K562 (cell line): Measurements from ENCODE around the gene USP10. TPM values are rescaled to one million over a fixed set of nuclear protein-coding genes. Genes with fewer than 3 reads are reported as not detected.

Experiments used
- ATAC-seq: fragments of 200-7000 bp; cut with Tn5 transposase; 3 replicates; pipeline ENCODE4 v1.9.1; 2020; ENCODE audit warnings: moderate library complexity
- BruUV-seq: library from RNA; stranded (reverse); fragments of 400-500 nt; replicated peaks from 2 replicates; lab custom pipeline; 2021; lab: Mats Ljungman, UMichigan
- CTCF ChIA-PET: fragments of 300-600 bp; formaldehyde crosslinking; extraction: SDS; loops from one replicate; lab custom pipeline; 2021; ENCODE audit warnings: low intra/inter-chr PET ratio; lab: Yijun Ruan, JAX
- POLR2A ChIA-PET: fragments of 300-600, 350-650 bp; sonication (Branson Sonifier 250); formaldehyde crosslinking; extraction: SDS; loops from one replicate; lab custom pipeline; 2021; ENCODE audit warnings: antibody characterized with exemption, inconsistent platforms; lab: Yijun Ruan, JAX
- DNase-seq, 4 experiments: peaks; one replicate each; pipeline versions ENCODE4 v3.0.0 to v3.0.0-alpha.2; 2011 to 2018; ENCODE audit warnings: low spot score in 3 of 4, mixed read lengths in 3 of 4; ENCODE audit errors: extremely low read depth in 1 of 4
- FAIRE-seq: peaks from 2 replicates; lab custom pipeline; 2011; peaks lifted over from hg19 to GRCh38; lab: Jason Lieb, UNC
- H2AFZ ChIP-seq: 2 replicates; pipeline ENCODE4 v1.6.0; 2011; ENCODE audit warnings: low read depth, low read length, control low read depth, inconsistent platforms
- H3K27ac ChIP-seq: fragments of 200-600 bp; 3 replicates; pipeline ENCODE4 v1.8.0; 2011; ENCODE audit warnings: low read depth, mild to moderate bottlenecking, control low read depth, inconsistent platforms, low read length, moderate library complexity, mixed read lengths; ENCODE audit errors: extremely low read depth
- H3K27me3 ChIP-seq, 2 experiments: fragments of 300-600 bp in 1 of 2; 2 replicates in 1 of 2; 3 replicates in 1 of 2; pipeline versions ENCODE4 v1.6.0 to v1.8.0; 2011; ENCODE audit warnings: inconsistent platforms in 2 of 2, low read length in 2 of 2, mild to moderate bottlenecking in 1 of 2, mixed read lengths in 1 of 2, moderate library complexity in 1 of 2; ENCODE audit not compliant: control insufficient read depth in 2 of 2, insufficient read depth in 2 of 2
- H3K36me3 ChIP-seq: fragments of 300-600 bp; 3 replicates; pipeline ENCODE4 v1.8.0; 2011; ENCODE audit warnings: mild to moderate bottlenecking, low read length, inconsistent platforms; ENCODE audit not compliant: control insufficient read depth, insufficient read depth
- H3K4me1 ChIP-seq, 2 experiments: fragments of 200-600 bp in 1 of 2; replicated peaks in 1 of 2; 2 replicates in 1 of 2; 3 replicates in 1 of 2; pipeline versions ENCODE4 v1.5.1 to v1.8.0; 2011; ENCODE audit warnings: inconsistent platforms in 2 of 2, low read length in 2 of 2, mild to moderate bottlenecking in 1 of 2, mixed read lengths in 1 of 2, moderate library complexity in 1 of 2; ENCODE audit not compliant: control insufficient read depth in 2 of 2, insufficient read depth in 2 of 2
- H3K4me2 ChIP-seq: 2 replicates; pipeline ENCODE4 v1.6.1; 2011; ENCODE audit warnings: low read length, control low read depth, inconsistent platforms, mixed read lengths; ENCODE audit not compliant: insufficient read depth
- H3K4me3 ChIP-seq: fragments of 200-600 bp; sonication (generic), shearing (Covaris generic); 2 replicates; pipeline ENCODE4 v1.5.1; 2016; ENCODE audit warnings: control low read depth, inconsistent platforms
- H3K79me2 ChIP-seq: fragments of 200-600 bp; 3 replicates; pipeline ENCODE4 v1.8.0; 2011; ENCODE audit warnings: low read length, inconsistent platforms; ENCODE audit not compliant: control insufficient read depth, insufficient read depth
- H3K9ac ChIP-seq, 2 experiments: 2 replicates each; pipeline versions ENCODE4 v1.6.0 to v1.6.1; 2011; ENCODE audit warnings: low read depth in 2 of 2, low read length in 2 of 2, control low read depth in 1 of 2, inconsistent platforms in 1 of 2, mild to moderate bottlenecking in 1 of 2, mixed read lengths in 1 of 2; ENCODE audit not compliant: insufficient read depth in 1 of 2
- H3K9me1 ChIP-seq: one replicate; pipeline ENCODE4 v1.6.0; 2011; ENCODE audit warnings: inconsistent platforms, mild to moderate bottlenecking, low read length, moderate library complexity; ENCODE audit not compliant: control insufficient read depth, insufficient read depth
- H3K9me3 ChIP-seq: replicated peaks from 2 replicates; pipeline ENCODE4 v1.5.1; 2011; ENCODE audit warnings: low read depth, low read length, inconsistent platforms; ENCODE audit not compliant: control insufficient read depth, insufficient read depth
- H4K20me1 ChIP-seq: replicated peaks from 2 replicates; pipeline ENCODE4 v1.6.1; 2011; ENCODE audit warnings: low read length, inconsistent platforms, mixed read lengths; ENCODE audit not compliant: control insufficient read depth, insufficient read depth
- ADNP ChIP-seq: fragments of 200-800 bp; sonication (Bioruptor generic); IDR thresholded peaks from 2 replicates; pipeline ENCODE4 v1.6.1; 2016; ENCODE audit warnings: missing genetic modification characterization, missing compliant biosample characterization
- CBX5 ChIP-seq: IDR thresholded peaks from 2 replicates; pipeline ENCODE4 v1.6.1; 2014; ENCODE audit warnings: low read depth, borderline replicate concordance
- HMG20B ChIP-seq: fragments of 250-450 bp; sonication (Bioruptor Pico); IDR thresholded peaks from 2 replicates; pipeline ENCODE4 v1.5.0; 2021; ENCODE audit warnings: mild to moderate bottlenecking
- IRF2 ChIP-seq: sonication (generic); formaldehyde crosslinking; IDR thresholded peaks from 2 replicates; pipeline ENCODE4 v1.8.1; 2022; ENCODE audit warnings: mild to moderate bottlenecking, missing genetic modification reagents
- NFIC ChIP-seq: fragments of 450-650 bp; IDR thresholded peaks from 2 replicates; pipeline ENCODE4 v1.6.1; 2017; ENCODE audit warnings: mild to moderate bottlenecking, inconsistent platforms
- NFIX ChIP-seq: fragments of 250-450 bp; sonication (Bioruptor Pico); IDR thresholded peaks from 2 replicates; pipeline ENCODE4 v1.4.0; 2020; ENCODE audit warnings: low read depth, mild to moderate bottlenecking, moderate library complexity
- SAFB ChIP-seq: fragments of 200-400 bp; formaldehyde crosslinking; IDR thresholded peaks from 2 replicates; pipeline ENCODE4 v1.6.1; 2017; ENCODE audit warnings: low read depth, low read length, borderline replicate concordance
- SUPT5H ChIP-seq: fragments of 450-650 bp; IDR thresholded peaks from 2 replicates; pipeline ENCODE4 v1.6.1; 2016
- USF1 ChIP-seq: sonication (generic); formaldehyde crosslinking; IDR thresholded peaks from 2 replicates; pipeline ENCODE4 v1.9.0; 2022; ENCODE audit warnings: mild to moderate bottlenecking, missing genetic modification reagents
- ZBTB1 ChIP-seq: sonication (generic); formaldehyde crosslinking; IDR thresholded peaks from 2 replicates; pipeline ENCODE4 v1.8.1; 2023; ENCODE audit warnings: missing genetic modification reagents, low read depth, mild to moderate bottlenecking, borderline replicate concordance
- ZFP36 ChIP-seq: fragments of 150-350 bp; IDR thresholded peaks from 2 replicates; pipeline ENCODE4 v1.6.1; 2018; ENCODE audit warnings: low read length, low read depth; ENCODE audit not compliant: partially characterized antibody
- WGBS: fragments of 100-300 bp; shearing (Covaris generic); methylation state at CpG from one replicate; pipeline ENCODE4 v1.1.6; 2016; ENCODE audit warnings: low coverage, mixed read lengths; ENCODE audit not compliant: insufficient coverage; ENCODE audit errors: missing lambda C conversion rate; 5-methylcytosine and 5-hydroxymethylcytosine counted together
- in situ Hi-C: fragments of 300-500 bp; cut with MboI; formaldehyde crosslinking; loops from 4 replicates; pipeline ENCODE4 v1.15.0; 2018; ENCODE audit warnings: inconsistent platforms, mixed read lengths
- intact Hi-C: fragments of 100-400 bp; cut with micrococcal nuclease; formaldehyde crosslinking; loops from 2 replicates; pipeline ENCODE4 v1.14.2; 2022
- polyA plus RNA-seq, 8 experiments: library from polyadenylated mRNA; depleted of rRNA in 4 of 8; stranded (reverse) in 5 of 8; unstranded in 3 of 8; fragments of >200 nt; fragmentation: Nextera tagmentation in 2 of 8; fragmentation: Illumina TruSeq in 1 of 8; extraction: Ambion mirVana in 2 of 8; extraction: Trizol in 1 of 8; gene quantifications; 2 replicates each; pipeline versions ENCODE4 v1.2.1 to v1.2.3, GENCODE V29; 2011 to 2014; ENCODE audit warnings: inconsistent platforms in 1 of 8, missing spikeins in 1 of 8
- total RNA-seq, 7 experiments: library from RNA; depleted of rRNA in 6 of 7; stranded (reverse); fragments of >200 nt in 6 of 7; fragmentation: Illumina TruSeq in 2 of 7; extraction: Trizol in 2 of 7; gene quantifications; 2 replicates each; pipeline versions ENCODE4 v1.2.1 to v1.2.3, GENCODE V29; 2011 to 2021; ENCODE audit warnings: low replicate concordance in 1 of 7

USP10 gene
- total and polyA plus RNA-seq, 9 of the 15 experiments (the other 6 are each of a cell fraction or from before 2014, with no cell fraction given): 61.7 to 197 (median 116) TPM

GRCh38 chr16:84765616-84766580 is 66.1 kb downstream of the USP10 start:
- in situ Hi-C loops (no loop called here), intact Hi-C loops (no loop called here)
- no peaks in the 10 kb centered on the region for H3K9me1 ChIP-seq
- peaks cover 90% of the 10 kb centered on the region for H3K36me3 ChIP-seq
- no peaks in the 10 kb centered on the region for H3K27me3 ChIP-seq
- no peak for DNase-seq
- H3K4me3 ChIP-seq: no peak overlapping the region
- BruUV-seq: no TSS peak
- no peak overlapping the region for H3K9ac ChIP-seq
- H3K27ac ChIP-seq: no peak overlapping the region
- no peak for FAIRE-seq
- peaks cover 10% of the 10 kb centered on the region; the same call in 1 of the 3 replicates for H3K79me2 ChIP-seq
- no peaks in the 10 kb centered on the region for H3K9me3 ChIP-seq
- no peak overlapping the region for H2AFZ ChIP-seq
- no peak overlapping the region for H3K4me2 ChIP-seq
- CTCF ChIA-PET: no interaction called here
- H4K20me1 ChIP-seq: peaks cover 8% of the 10 kb centered on the region; the same call in 1 of the 2 replicates
- TF ChIP-seq USF1 (CRISPR knock-in tag) (0 out of 2 replicates have a peak, but pooled peaks have one; percentile 13), ZBTB1 (no peak), ADNP (tag) (no peak), NFIX (CRISPR knock-in tag) (peak; percentile 39; the same call in 1 of the 2 replicates), SAFB (no peak), IRF2 (no peak), NFIC (peak; percentile 85), CBX5 (no peak), ZFP36 (no peak), SUPT5H (peak; percentile 43; the same call in 1 of the 2 replicates), HMG20B (CRISPR knock-in tag) (no peak)
- TF ChIP-seq, all 486 proteins: peak for 4
- POLR2A ChIA-PET: interaction anchor here (0.6 to 1.5 kb wide), 3 partner anchors 12 to 561 kb away, joined by 3 to 4 read pairs (median 4); no protein-coding TSS in a partner anchor
- ATAC-seq: no peak
- WGBS: 93% methylated on average over 17 of the region's 17 CpGs
- no peaks in the 10 kb centered on the region for H3K4me1 ChIP-seq
